ENCODE data around the gene LAMA3.

- no peak for TF ChIP-seq ZNF280B (CRISPR knock-in tag; IDR thresholded peaks at IDR 0.05; ENCODE audit: borderline replicate concordance)
- TF ChIP-seq FOXA3 (CRISPR knock-in tag; IDR thresholded peaks at IDR 0.05), result no peak
- no peak for TF ChIP-seq ZNF274 (CRISPR knock-in tag; IDR thresholded peaks at IDR 0.05)
- no peak for TF ChIP-seq SMARCC2 (IDR thresholded peaks at IDR 0.05)
- TF ChIP-seq EP300 (IDR thresholded peaks at IDR 0.05; ENCODE audit: low read depth in 2 of 2, low read length in 2 of 2), result no peak
- TF ChIP-seq EP300 (CRISPR knock-in tag; IDR thresholded peaks at IDR 0.05; ENCODE audit: borderline replicate concordance), result no peak
- no peak for TF ChIP-seq TBL1XR1 (IDR thresholded peaks at IDR 0.05; ENCODE audit: borderline replicate concordance, low read length, partially characterized antibody)
- TF ChIP-seq CTCF (CRISPR knock-in tag; IDR thresholded peaks at IDR 0.05), result no peak
- no peak for TF ChIP-seq EZH2 (conservative IDR thresholded peaks at IDR 0.05; ENCODE audit: low read depth, low read length)
- TF ChIP-seq POLR2A (IDR thresholded peaks at IDR 0.05; ENCODE audit: insufficient read depth in 1 of 2, low read depth in 2 of 2, low read length in 2 of 2), result no peak
- no peak for TF ChIP-seq ELF4 (CRISPR knock-in tag; IDR thresholded peaks at IDR 0.05; ENCODE audit: borderline replicate concordance)
- no peak for TF ChIP-seq PRPF4 (IDR thresholded peaks at IDR 0.05; ENCODE audit: low read depth, low read length, poor library complexity, severe bottlenecking)
- no peak for TF ChIP-seq ZNF703 (CRISPR knock-in tag; IDR thresholded peaks at IDR 0.05; ENCODE audit: borderline replicate concordance)
Observed at GRCh38 chr18:23903971-23904370, 214.7 kb downstream of the LAMA3 start.
